Astrocyte (in vitro differentiated cells and primary cell): Measurements from ENCODE around the gene FHIP2A.

ENCODE experiments used
- EZH2 ChIP-seq: IDR thresholded peaks from 2 replicates; pipeline ENCODE4 v1.6.1; 2012; ENCODE audit warnings: mild to moderate bottlenecking, low read length, inconsistent platforms; ENCODE audit not compliant: insufficient read depth
- TF ChIP-seq, protein P1 (sequence below): IDR thresholded peaks from 2 replicates; pipeline ENCODE4 v1.5.1; 2011; ENCODE audit warnings: low read depth, mild to moderate bottlenecking, inconsistent platforms, low read length, moderate library complexity; ENCODE audit not compliant: insufficient read depth

DNA sequence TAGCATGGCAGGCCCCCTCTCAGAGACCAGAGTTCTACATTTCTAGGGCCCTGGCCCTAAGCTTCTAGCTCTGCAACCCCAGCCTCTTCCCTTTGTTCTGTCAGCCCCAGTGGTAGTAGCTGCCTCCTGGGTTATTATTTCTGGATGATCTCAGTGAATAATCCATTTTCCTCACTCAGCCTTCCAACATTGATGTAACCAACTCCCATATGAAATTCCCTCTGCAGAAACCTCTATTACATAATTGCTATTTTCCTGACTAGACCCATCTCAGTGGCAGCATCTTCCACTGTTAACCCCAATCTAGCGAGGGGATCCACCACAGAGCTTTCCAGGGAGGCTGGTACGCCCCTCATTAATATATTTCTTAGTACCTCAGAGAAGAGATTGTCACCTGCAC lies 49.8 kb downstream of the FHIP2A start:
- TF ChIP-seq, protein P1, sequence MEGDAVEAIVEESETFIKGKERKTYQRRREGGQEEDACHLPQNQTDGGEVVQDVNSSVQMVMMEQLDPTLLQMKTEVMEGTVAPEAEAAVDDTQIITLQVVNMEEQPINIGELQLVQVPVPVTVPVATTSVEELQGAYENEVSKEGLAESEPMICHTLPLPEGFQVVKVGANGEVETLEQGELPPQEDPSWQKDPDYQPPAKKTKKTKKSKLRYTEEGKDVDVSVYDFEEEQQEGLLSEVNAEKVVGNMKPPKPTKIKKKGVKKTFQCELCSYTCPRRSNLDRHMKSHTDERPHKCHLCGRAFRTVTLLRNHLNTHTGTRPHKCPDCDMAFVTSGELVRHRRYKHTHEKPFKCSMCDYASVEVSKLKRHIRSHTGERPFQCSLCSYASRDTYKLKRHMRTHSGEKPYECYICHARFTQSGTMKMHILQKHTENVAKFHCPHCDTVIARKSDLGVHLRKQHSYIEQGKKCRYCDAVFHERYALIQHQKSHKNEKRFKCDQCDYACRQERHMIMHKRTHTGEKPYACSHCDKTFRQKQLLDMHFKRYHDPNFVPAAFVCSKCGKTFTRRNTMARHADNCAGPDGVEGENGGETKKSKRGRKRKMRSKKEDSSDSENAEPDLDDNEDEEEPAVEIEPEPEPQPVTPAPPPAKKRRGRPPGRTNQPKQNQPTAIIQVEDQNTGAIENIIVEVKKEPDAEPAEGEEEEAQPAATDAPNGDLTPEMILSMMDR: no peak
- TF ChIP-seq EZH2: no peak
